IMR-90 (cell line): Measurements from ENCODE around the gene GHR. TPM values are rescaled to one million over a fixed set of nuclear protein-coding genes. Genes with fewer than 3 reads are reported as not detected.

ENCODE experiments used
- ATAC-seq: fragments of 200-7000 bp; cut with Tn5 transposase; 2 replicates; pipeline ENCODE4 v1.9.1; 2020; ENCODE audit warnings: low read depth, mild to moderate bottlenecking, moderate library complexity
- BruUV-seq: library from RNA; stranded (reverse); fragments of 400-500 nt; replicated peaks from 2 replicates; lab custom pipeline; 2021; lab: Mats Ljungman, UMichigan
- CTCF ChIA-PET: fragments of 300-600 bp; formaldehyde crosslinking; extraction: SDS; loops from one replicate; lab custom pipeline; 2021; ENCODE audit warnings: antibody characterized with exemption; lab: Yijun Ruan, JAX
- POLR2A ChIA-PET: fragments of 300-600 bp; sonication (Branson Sonifier 250); formaldehyde crosslinking; loops from one replicate; lab custom pipeline; 2022; ENCODE audit warnings: antibody characterized with exemption; ENCODE audit not compliant: unreplicated experiment; lab: Charles Lee
- DNase-seq: peaks from one replicate; pipeline ENCODE4 v3.0.0; 2013
- H2AFZ ChIP-seq: replicated peaks from 2 replicates; pipeline ENCODE3; 2013; ENCODE audit warnings: low read length, mild to moderate bottlenecking; ENCODE audit not compliant: poor library complexity
- H2AK5ac ChIP-seq: 2 replicates; pipeline ENCODE4 v1.6.1; 2013; ENCODE audit warnings: low read depth, low read length, inconsistent platforms
- H2AK9ac ChIP-seq: replicated peaks from 2 replicates; pipeline ENCODE3; 2013; ENCODE audit warnings: mild to moderate bottlenecking, low read depth, low read length, moderate library complexity; ENCODE audit not compliant: poor library complexity
- H2BK120ac ChIP-seq: 2 replicates; pipeline ENCODE4 v1.6.1; 2013; ENCODE audit warnings: low read depth, low read length, inconsistent platforms
- H2BK15ac ChIP-seq: 3 replicates; pipeline ENCODE4 v1.6.1; 2013; ENCODE audit warnings: low read depth, low read length, inconsistent platforms
- H2BK20ac ChIP-seq: 2 replicates; pipeline ENCODE4 v1.6.1; 2013; ENCODE audit warnings: low read depth, mild to moderate bottlenecking, inconsistent platforms, low read length, moderate library complexity
- H2BK5ac ChIP-seq: 2 replicates; pipeline ENCODE4 v1.6.1; 2013; ENCODE audit warnings: mild to moderate bottlenecking, low read depth, low read length, inconsistent platforms; ENCODE audit not compliant: poor library complexity, severe bottlenecking
- H3K14ac ChIP-seq: replicated peaks from 2 replicates; pipeline ENCODE4 v1.6.1; 2013; ENCODE audit warnings: low read depth, low read length, inconsistent platforms
- H3K18ac ChIP-seq: 2 replicates; pipeline ENCODE4 v1.6.1; 2013; ENCODE audit warnings: low read depth, low read length, control low read depth
- H3K23ac ChIP-seq: 2 replicates; pipeline ENCODE4 v1.6.1; 2013; ENCODE audit warnings: low read depth, low read length, inconsistent platforms
- H3K27ac ChIP-seq: 2 replicates; pipeline ENCODE4 v1.5.1; 2013; ENCODE audit warnings: mild to moderate bottlenecking, control low read depth, low read length; ENCODE audit not compliant: insufficient read depth
- H3K27me3 ChIP-seq: 2 replicates; pipeline ENCODE4 v1.6.1; 2013; ENCODE audit warnings: low read length; ENCODE audit not compliant: control insufficient read depth, insufficient read depth
- H3K36me3 ChIP-seq: 2 replicates; pipeline ENCODE4 v1.6.1; 2013; ENCODE audit warnings: low read length, mixed read lengths; ENCODE audit not compliant: control insufficient read depth, insufficient read depth
- H3K4ac ChIP-seq: 2 replicates; pipeline ENCODE4 v1.6.1; 2013; ENCODE audit warnings: low read depth, low read length, inconsistent platforms
- H3K4me1 ChIP-seq: 2 replicates; pipeline ENCODE4 v1.6.1; 2013; ENCODE audit warnings: low read length, mixed read lengths; ENCODE audit not compliant: control insufficient read depth, insufficient read depth
- H3K4me2 ChIP-seq: 2 replicates; pipeline ENCODE4 v1.6.1; 2013; ENCODE audit warnings: low read depth, mild to moderate bottlenecking, control low read depth, low read length, moderate library complexity
- H3K4me3 ChIP-seq: 2 replicates; pipeline ENCODE4 v1.5.1; 2013; ENCODE audit warnings: low read depth, mild to moderate bottlenecking, control low read depth, low read length, moderate library complexity; ENCODE audit not compliant: insufficient read depth
- H3K56ac ChIP-seq: 2 replicates; pipeline ENCODE4 v1.6.1; 2013; ENCODE audit warnings: low read length, inconsistent platforms; ENCODE audit not compliant: insufficient read depth; ENCODE audit errors: extremely low read depth
- H3K79me1 ChIP-seq, 2 experiments: 2 replicates each; pipeline ENCODE4 v1.6.1; 2013; ENCODE audit warnings: low read length in 2 of 2, inconsistent platforms in 1 of 2, low read depth in 1 of 2
- H3K9ac ChIP-seq: 2 replicates; pipeline ENCODE4 v1.6.1; 2013; ENCODE audit warnings: low read depth, low read length, control low read depth
- H3K9me1 ChIP-seq: 2 replicates; pipeline ENCODE4 v1.6.1; 2013; ENCODE audit warnings: low read length, inconsistent platforms; ENCODE audit not compliant: insufficient read depth
- H3K9me3 ChIP-seq: 2 replicates; pipeline ENCODE4 v1.6.1; 2013; ENCODE audit warnings: low read length; ENCODE audit not compliant: control insufficient read depth, insufficient read depth
- H4K20me1 ChIP-seq: 2 replicates; pipeline ENCODE4 v1.6.1; 2013; ENCODE audit warnings: low read length, inconsistent platforms; ENCODE audit not compliant: insufficient read depth
- H4K5ac ChIP-seq: 2 replicates; pipeline ENCODE4 v1.6.1; 2013; ENCODE audit warnings: mild to moderate bottlenecking, low read depth, low read length, control low read depth
- H4K8ac ChIP-seq, 2 experiments: 2 replicates each; pipeline ENCODE4 v1.6.1; 2013; ENCODE audit warnings: low read depth in 2 of 2, low read length in 2 of 2, control low read depth in 1 of 2, inconsistent platforms in 1 of 2
- H4K91ac ChIP-seq: 2 replicates; pipeline ENCODE4 v1.6.1; 2013; ENCODE audit warnings: low read depth, low read length, inconsistent platforms; ENCODE audit not compliant: insufficient read depth
- BHLHE40 ChIP-seq: fragments of 150-350 bp; IDR thresholded peaks from 2 replicates; pipeline ENCODE4 v1.6.1; 2016; ENCODE audit warnings: mild to moderate bottlenecking, low read depth, low read length
- CEBPB ChIP-seq: IDR thresholded peaks from 2 replicates; pipeline ENCODE4 v1.6.1; 2012; ENCODE audit warnings: low read depth, low read length, improper control_type of control experiment
- CHD1 ChIP-seq: IDR thresholded peaks from 2 replicates; pipeline ENCODE4 v1.6.1; 2012; ENCODE audit warnings: low read depth, low read length, improper control_type of control experiment
- ELK1 ChIP-seq: fragments of 150-350 bp; IDR thresholded peaks from 2 replicates; pipeline ENCODE4 v1.6.1; 2016; ENCODE audit warnings: low read depth, mild to moderate bottlenecking, low read length, moderate library complexity, borderline replicate concordance
- FOS ChIP-seq: fragments of 150-350 bp; IDR thresholded peaks from 2 replicates; pipeline ENCODE4 v1.6.1; 2016; ENCODE audit warnings: low read depth, low read length
- MAFK ChIP-seq: IDR thresholded peaks from 2 replicates; pipeline ENCODE4 v1.6.1; 2012; ENCODE audit warnings: low read depth, low read length, improper control_type of control experiment
- MAZ ChIP-seq: IDR thresholded peaks from 2 replicates; pipeline ENCODE4 v1.6.1; 2012; ENCODE audit warnings: low read depth, mild to moderate bottlenecking, low read length, improper control_type of control experiment, moderate library complexity, borderline replicate concordance
- MXI1 ChIP-seq: IDR thresholded peaks from 2 replicates; pipeline ENCODE4 v1.6.1; 2012; ENCODE audit warnings: low read depth, mild to moderate bottlenecking, low read length, moderate library complexity, borderline replicate concordance
- NFE2L2 ChIP-seq: fragments of 150-350 bp; IDR thresholded peaks from 2 replicates; pipeline ENCODE4 v1.6.1; 2016; ENCODE audit warnings: low read depth, mild to moderate bottlenecking, low read length
- POLR2A ChIP-seq: IDR thresholded peaks from 2 replicates; pipeline ENCODE4 v1.6.1; 2012; ENCODE audit warnings: mild to moderate bottlenecking, low read depth, low read length
- RAD21 ChIP-seq: IDR thresholded peaks from 2 replicates; pipeline ENCODE4 v1.6.1; 2012; ENCODE audit warnings: low read length, improper control_type of control experiment
- RCOR1 ChIP-seq: IDR thresholded peaks from 2 replicates; pipeline ENCODE4 v1.6.1; 2012; ENCODE audit warnings: mild to moderate bottlenecking, low read length, improper control_type of control experiment; ENCODE audit not compliant: insufficient replicate concordance
- RFX5 ChIP-seq: IDR thresholded peaks from 2 replicates; pipeline ENCODE4 v1.8.0; 2012; ENCODE audit warnings: low read depth, mild to moderate bottlenecking, low read length, moderate library complexity
- SMC3 ChIP-seq: fragments of 150-350 bp; IDR thresholded peaks from 2 replicates; pipeline ENCODE4 v1.6.1; 2016; ENCODE audit warnings: low read depth, mild to moderate bottlenecking, antibody characterized with exemption, low read length, moderate library complexity
- USF2 ChIP-seq: fragments of 150-350 bp; IDR thresholded peaks from 2 replicates; pipeline ENCODE4 v1.6.1; 2017; ENCODE audit warnings: mild to moderate bottlenecking, antibody characterized with exemption, low read length, low read depth
- WGBS, 2 experiments: methylation state at CpG; one replicate each; pipeline versions ENCODE4 v1.1.5 to v1.1.7; 2013; ENCODE audit warnings: missing lambda C conversion rate in 2 of 2; ENCODE audit not compliant: insufficient read length in 1 of 2; ENCODE audit errors: extremely low coverage in 2 of 2; 5-methylcytosine and 5-hydroxymethylcytosine counted together
- dilution Hi-C: fragments of 300-500 bp; cut with HindIII; formaldehyde crosslinking; loops from one replicate; pipeline ENCODE4 v1.14.3; 2018; ENCODE audit warnings: low sequenced_read_pairs; ENCODE audit not compliant: unreplicated experiment
- in situ Hi-C: fragments of 300-500 bp; cut with MboI; formaldehyde crosslinking; loops from 3 replicates; pipeline ENCODE4 v1.14.3; 2019; ENCODE audit warnings: low sequenced_read_pairs, inconsistent platforms, mixed read lengths
- intact Hi-C: fragments of 100-400 bp; cut with micrococcal nuclease; formaldehyde crosslinking; loops from 2 replicates; pipeline ENCODE4 v1.10.0; 2022
- polyA plus RNA-seq, 3 experiments: library from polyadenylated mRNA; depleted of rRNA; stranded (reverse); fragments of >200 nt; gene quantifications; 2 replicates each; pipeline ENCODE4 v1.2.3, GENCODE V29; 2012; ENCODE audit warnings: low replicate concordance in 1 of 3
- total RNA-seq: library from RNA; depleted of rRNA; stranded (reverse); fragments of >200 nt; gene quantifications from 2 replicates; pipeline ENCODE4 v1.2.3, GENCODE V29; 2012
- TF ChIP-seq, protein P1 (sequence below): conservative IDR thresholded peaks from 2 replicates; pipeline ENCODE4 v1.5.1; 2012; ENCODE audit warnings: mild to moderate bottlenecking, low read depth, low read length, improper control_type of control experiment

Gene GHR
- total and polyA plus RNA-seq, 2 of the 4 experiments (the other 2 are of a cell fraction), result 0.36 to 1.1 TPM

GRCh38 chr5:42467981-42468524 lies 44.8 kb downstream of the GHR start:
- ChIA-PET CTCF (no interaction called here), POLR2A (no interaction called here)
- no peak overlapping the region for H3K9ac ChIP-seq
- H4K5ac ChIP-seq, result no peak overlapping the region
- H3K4me2 ChIP-seq, result no peak overlapping the region
- no peaks in the 10 kb centered on the region for H4K20me1 ChIP-seq
- TF ChIP-seq ELK1 (no peak), RAD21 (no peak), MAFK (no peak), SMC3 (no peak), MAZ (no peak), FOS (no peak), NFE2L2 (no peak), BHLHE40 (no peak), RFX5 (no peak), USF2 (no peak), POLR2A (no peak), RCOR1 (no peak), CHD1 (no peak), MXI1 (no peak), CEBPB (no peak)
- TF ChIP-seq, protein P1, sequence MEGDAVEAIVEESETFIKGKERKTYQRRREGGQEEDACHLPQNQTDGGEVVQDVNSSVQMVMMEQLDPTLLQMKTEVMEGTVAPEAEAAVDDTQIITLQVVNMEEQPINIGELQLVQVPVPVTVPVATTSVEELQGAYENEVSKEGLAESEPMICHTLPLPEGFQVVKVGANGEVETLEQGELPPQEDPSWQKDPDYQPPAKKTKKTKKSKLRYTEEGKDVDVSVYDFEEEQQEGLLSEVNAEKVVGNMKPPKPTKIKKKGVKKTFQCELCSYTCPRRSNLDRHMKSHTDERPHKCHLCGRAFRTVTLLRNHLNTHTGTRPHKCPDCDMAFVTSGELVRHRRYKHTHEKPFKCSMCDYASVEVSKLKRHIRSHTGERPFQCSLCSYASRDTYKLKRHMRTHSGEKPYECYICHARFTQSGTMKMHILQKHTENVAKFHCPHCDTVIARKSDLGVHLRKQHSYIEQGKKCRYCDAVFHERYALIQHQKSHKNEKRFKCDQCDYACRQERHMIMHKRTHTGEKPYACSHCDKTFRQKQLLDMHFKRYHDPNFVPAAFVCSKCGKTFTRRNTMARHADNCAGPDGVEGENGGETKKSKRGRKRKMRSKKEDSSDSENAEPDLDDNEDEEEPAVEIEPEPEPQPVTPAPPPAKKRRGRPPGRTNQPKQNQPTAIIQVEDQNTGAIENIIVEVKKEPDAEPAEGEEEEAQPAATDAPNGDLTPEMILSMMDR, result no peak
- no peak overlapping the region for H3K14ac ChIP-seq
- no peaks in the 10 kb centered on the region for H3K4me1 ChIP-seq
- DNase-seq (no peak), ATAC-seq (no peak)
- H2BK15ac ChIP-seq, result no peak overlapping the region
- intact Hi-C loops (no loop called here), in situ Hi-C loops (no loop called here), dilution Hi-C loops (no loop called here)
- H2BK120ac ChIP-seq, result no peak overlapping the region
- H2AK9ac ChIP-seq, result no peak overlapping the region
- no peaks in the 10 kb centered on the region for H3K79me1 ChIP-seq
- no peak overlapping the region for H4K91ac ChIP-seq
- no peak overlapping the region for H3K23ac ChIP-seq
- H3K36me3 ChIP-seq, result no peaks in the 10 kb centered on the region
- no peaks in the 10 kb centered on the region for H3K27me3 ChIP-seq
- H4K8ac ChIP-seq, result no peak overlapping the region
- H3K18ac ChIP-seq, result no peak overlapping the region
- no peak overlapping the region for H2BK5ac ChIP-seq
- BruUV-seq, result no TSS peak
- no peak overlapping the region for H3K27ac ChIP-seq
- H2AFZ ChIP-seq, result no peak overlapping the region
- H3K9me3 ChIP-seq, result no peaks in the 10 kb centered on the region
- 17% methylated on average over 1 of the region's 8 CpGs; no CpG with 5 or more reads in 1 of the 2 experiments for WGBS, 2 experiments
- H2AK5ac ChIP-seq, result no peak overlapping the region
- H2BK20ac ChIP-seq, result no peak overlapping the region
- no peak overlapping the region for H3K4me3 ChIP-seq
- no peak overlapping the region for H3K56ac ChIP-seq
- no peaks in the 10 kb centered on the region for H3K9me1 ChIP-seq
- H3K4ac ChIP-seq, result no peak overlapping the region
